ENCODE measurements around the gene TMEM191C.
"Not testable (repeated sequence)": the region's sequence is repeated elsewhere in the genome, so short reads cannot be mapped to it uniquely, and the experiment has no call there.

The TMEM191C gene

DNA sequence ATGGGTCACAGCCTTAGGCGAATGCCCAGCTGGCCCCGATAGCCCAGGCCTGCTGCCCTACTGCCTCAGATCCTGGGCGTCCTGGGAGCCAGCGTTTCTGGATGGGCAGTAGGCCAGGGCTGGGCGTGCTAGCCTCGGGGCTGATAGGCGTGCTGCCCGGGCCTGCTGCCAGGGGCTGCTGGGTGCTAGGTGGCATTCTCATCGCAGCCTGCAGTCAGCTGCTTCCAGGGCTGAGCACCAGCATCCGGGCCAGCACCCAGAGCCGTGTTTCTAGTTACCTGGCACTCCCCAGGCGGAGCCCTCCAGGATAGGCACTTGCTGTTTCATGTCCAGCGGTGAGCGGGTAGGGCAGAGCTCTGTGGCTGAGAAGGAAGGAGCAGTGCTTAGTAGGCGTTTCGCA lies 26.5 kb upstream of the TMEM191C start:
- peaks cover 10% of the 10 kb centered on the region for H3K4me1 ChIP-seq (ENCODE audit: control insufficient read depth, insufficient read depth, low read length)
- H3K4me3 ChIP-seq (ENCODE audit: insufficient read depth, low read depth, low read length); H3K9me3 ChIP-seq (ENCODE audit: control insufficient read depth, low read length); H3K27me3 ChIP-seq (ENCODE audit: control insufficient read depth, insufficient read depth, low read length, poor library complexity, severe bottlenecking); H3K36me3 ChIP-seq (ENCODE audit: control insufficient read depth, insufficient read depth, low read length); H3K27ac ChIP-seq (ENCODE audit: insufficient read depth, low read depth, low read length, poor library complexity, severe bottlenecking): not testable (repeated sequence)
- no CpG with 5 or more reads among the region's 16 CpGs for WGBS, 2 experiments

DNA sequence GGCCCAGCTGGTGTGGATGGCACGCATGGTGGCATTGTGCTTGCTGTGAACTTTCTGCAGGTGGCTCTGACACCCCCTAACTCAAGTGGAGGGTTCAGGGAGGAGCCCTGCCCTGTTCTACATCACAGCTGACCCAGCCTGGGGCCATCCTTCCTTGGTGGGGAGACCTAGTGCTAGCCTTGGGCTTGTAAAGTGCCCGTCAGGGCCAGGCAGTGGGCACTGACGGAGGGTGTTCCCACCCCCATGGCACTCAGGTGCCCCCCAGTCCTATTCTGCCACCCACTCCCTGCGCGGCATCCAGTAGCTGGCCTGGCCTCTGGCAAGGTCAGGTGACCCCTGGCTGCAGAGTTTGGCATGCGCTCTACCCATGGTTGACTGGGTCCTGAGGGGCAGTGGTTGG lies 26.0 kb upstream of the TMEM191C start:
- not testable (repeated sequence) for H3K27ac ChIP-seq (ENCODE audit: insufficient read depth, low read depth, low read length, poor library complexity, severe bottlenecking); H3K4me3 ChIP-seq (ENCODE audit: insufficient read depth, low read depth, low read length); H3K36me3 ChIP-seq (ENCODE audit: control insufficient read depth, insufficient read depth, low read length); H3K9me3 ChIP-seq (ENCODE audit: control insufficient read depth, low read length); H3K27me3 ChIP-seq (ENCODE audit: control insufficient read depth, insufficient read depth, low read length, poor library complexity, severe bottlenecking)
- WGBS, 2 experiments = 83 to 100% methylated on average over 1 to 2 of the region's 6 CpGs
- H3K4me1 ChIP-seq (ENCODE audit: control insufficient read depth, insufficient read depth, low read length) = peaks cover 10% of the 10 kb centered on the region

DNA sequence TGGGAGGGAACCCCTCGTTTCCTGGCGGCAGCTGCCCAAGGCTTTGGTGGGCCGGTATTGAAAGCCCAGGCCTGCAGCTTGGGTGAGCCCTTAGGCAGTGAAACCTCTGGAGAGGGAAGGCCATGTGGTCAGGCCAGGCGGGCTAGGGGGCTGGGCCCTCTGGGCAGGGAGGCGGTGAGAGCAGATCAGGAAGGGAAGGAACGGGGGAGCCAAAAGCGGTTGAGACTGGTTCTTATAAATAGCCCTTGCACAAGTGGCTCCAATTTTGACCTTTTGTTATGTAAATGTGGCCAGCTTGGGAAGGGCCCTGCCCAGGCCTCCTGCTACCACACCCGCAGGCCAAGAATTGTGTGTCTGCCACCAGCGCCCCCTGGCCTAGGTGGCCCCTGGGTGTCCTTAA lies 25.1 kb upstream of the TMEM191C start:
- H3K27ac ChIP-seq (ENCODE audit: insufficient read depth, low read depth, low read length, poor library complexity, severe bottlenecking); H3K9me3 ChIP-seq (ENCODE audit: control insufficient read depth, low read length); H3K4me3 ChIP-seq (ENCODE audit: insufficient read depth, low read depth, low read length); H3K27me3 ChIP-seq (ENCODE audit: control insufficient read depth, insufficient read depth, low read length, poor library complexity, severe bottlenecking): not testable (repeated sequence)
- H3K36me3 ChIP-seq (ENCODE audit: control insufficient read depth, insufficient read depth, low read length) = peaks cover 12% of the 10 kb centered on the region
- no CpG with 5 or more reads among the region's 9 CpGs for WGBS, 2 experiments
- peaks cover 10% of the 10 kb centered on the region for H3K4me1 ChIP-seq (ENCODE audit: control insufficient read depth, insufficient read depth, low read length)

DNA sequence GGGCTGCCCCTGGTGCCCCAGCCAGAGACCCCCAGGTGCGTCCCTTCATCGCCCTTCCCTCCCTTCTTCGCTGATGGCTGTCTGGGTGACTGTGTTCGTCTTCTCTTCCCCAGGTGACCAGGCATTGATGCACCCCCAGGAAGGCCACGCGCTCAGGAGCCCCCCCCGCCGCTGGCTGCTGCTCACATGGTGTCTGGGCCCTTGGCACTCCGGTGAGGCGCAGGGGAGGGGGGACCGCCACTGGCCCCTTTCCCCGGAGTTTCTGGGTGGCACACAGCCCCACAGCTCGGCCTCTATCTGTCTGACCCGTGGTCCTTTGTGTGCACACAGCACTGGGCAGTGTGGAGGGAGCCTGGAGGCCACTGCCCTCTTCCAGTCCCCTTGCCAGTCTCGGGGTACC lies 24.5 kb upstream of the TMEM191C start:
- not testable (repeated sequence) for H3K27ac ChIP-seq (ENCODE audit: insufficient read depth, low read depth, low read length, poor library complexity, severe bottlenecking); H3K9me3 ChIP-seq (ENCODE audit: control insufficient read depth, low read length); H3K4me3 ChIP-seq (ENCODE audit: insufficient read depth, low read depth, low read length); H3K27me3 ChIP-seq (ENCODE audit: control insufficient read depth, insufficient read depth, low read length, poor library complexity, severe bottlenecking)
- H3K4me1 ChIP-seq (ENCODE audit: control insufficient read depth, insufficient read depth, low read length) = peaks cover 10% of the 10 kb centered on the region
- WGBS, 2 experiments = 92 to 100% methylated on average over 1 of the region's 15 CpGs
- H3K36me3 ChIP-seq (ENCODE audit: control insufficient read depth, insufficient read depth, low read length) = peaks cover 12% of the 10 kb centered on the region

DNA sequence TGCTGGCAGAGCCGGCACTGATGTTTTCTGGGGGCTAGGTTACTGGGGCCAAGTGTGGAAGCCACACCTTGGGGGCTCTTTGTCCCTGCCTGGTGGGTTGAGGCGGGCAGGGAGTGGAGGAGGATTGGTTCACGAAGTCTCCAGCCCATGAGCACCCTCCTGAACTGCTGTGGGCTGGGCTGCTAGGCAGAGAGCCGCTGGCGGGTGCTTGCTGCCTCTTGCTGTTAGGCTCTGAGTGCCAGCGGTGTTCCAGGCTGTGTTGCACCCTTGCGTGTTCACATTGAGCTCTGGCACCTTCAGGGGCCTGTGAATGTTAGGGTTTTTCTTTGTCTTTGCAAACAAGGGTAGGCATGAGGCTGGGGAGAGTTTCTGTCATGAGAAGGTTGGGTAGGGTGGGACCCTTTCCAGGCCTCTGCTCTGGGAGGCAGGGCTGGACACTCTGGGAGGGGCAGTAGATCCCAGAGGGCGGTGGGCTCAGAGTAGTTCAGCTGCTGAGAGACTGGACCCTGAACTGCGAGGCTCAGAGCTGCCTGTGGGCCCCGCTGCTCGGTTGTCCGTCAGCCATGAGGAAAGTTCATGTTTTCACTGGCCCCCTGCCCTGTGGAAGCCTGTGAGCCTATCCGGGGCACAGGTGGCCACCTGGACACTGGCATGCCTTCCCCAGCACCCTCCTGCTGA lies 24.0 kb upstream of the TMEM191C start:
- WGBS, 2 experiments = 83 to 85% methylated on average over 13 of the region's 13 CpGs
- H3K4me1 ChIP-seq (ENCODE audit: control insufficient read depth, insufficient read depth, low read length) = peaks cover 10% of the 10 kb centered on the region
- no peaks in the 10 kb centered on the region for H3K9me3 ChIP-seq (ENCODE audit: control insufficient read depth, low read length)
- no peaks in the 10 kb centered on the region for H3K27me3 ChIP-seq (ENCODE audit: control insufficient read depth, insufficient read depth, low read length, poor library complexity, severe bottlenecking)
- H3K36me3 ChIP-seq (ENCODE audit: control insufficient read depth, insufficient read depth, low read length) = peaks cover 12% of the 10 kb centered on the region
- H3K4me3 ChIP-seq (ENCODE audit: insufficient read depth, low read depth, low read length) = no peak overlapping the region
- peak overlapping the region; percentile 44 for H3K27ac ChIP-seq (ENCODE audit: insufficient read depth, low read depth, low read length, poor library complexity, severe bottlenecking)

DNA sequence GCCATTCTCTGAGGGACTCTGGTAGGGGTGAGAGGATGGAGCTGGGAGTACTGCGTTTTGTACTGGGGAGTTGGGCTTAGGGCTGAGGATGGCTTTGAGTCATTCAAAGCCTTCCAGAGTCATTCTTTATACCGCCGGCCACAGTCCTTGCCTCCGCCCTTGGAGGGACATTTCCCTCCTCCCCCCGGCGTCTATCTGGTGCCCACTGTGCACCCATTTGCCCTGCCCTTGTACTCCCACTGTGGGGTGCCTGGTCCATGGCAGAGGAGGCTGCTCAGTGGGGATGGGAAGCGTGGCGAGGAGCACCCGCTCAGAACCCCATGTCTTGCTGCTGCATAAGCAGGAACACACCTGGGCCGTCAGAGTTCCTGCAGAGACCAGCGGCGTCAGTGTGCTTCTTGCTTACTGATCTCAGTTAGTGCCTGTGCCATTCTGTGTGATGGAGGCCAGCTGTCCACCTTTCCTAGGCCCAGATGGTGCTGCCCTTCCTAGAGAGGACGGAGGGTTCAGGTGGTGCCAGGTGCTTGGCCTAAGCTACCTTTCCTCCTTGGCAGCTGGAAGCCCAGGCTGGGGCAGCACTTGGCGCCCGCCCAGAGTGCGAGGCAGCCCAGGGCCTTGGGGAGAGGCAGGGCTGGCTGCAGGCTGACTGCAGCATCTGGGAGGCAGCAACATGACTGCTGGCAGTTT lies 23.3 kb upstream of the TMEM191C start:
- Histone ChIP-seq H3K9me3 (ENCODE audit: control insufficient read depth, low read length) (no peaks in the 10 kb centered on the region), H3K27ac (ENCODE audit: insufficient read depth, low read depth, low read length, poor library complexity, severe bottlenecking) (peak overlapping the region; percentile 2), H3K4me1 (ENCODE audit: control insufficient read depth, insufficient read depth, low read length) (peaks cover 10% of the 10 kb centered on the region), H3K4me3 (ENCODE audit: insufficient read depth, low read depth, low read length) (no peak overlapping the region), H3K27me3 (ENCODE audit: control insufficient read depth, insufficient read depth, low read length, poor library complexity, severe bottlenecking) (no peaks in the 10 kb centered on the region), H3K36me3 (ENCODE audit: control insufficient read depth, insufficient read depth, low read length) (peaks cover 12% of the 10 kb centered on the region)
- WGBS, 2 experiments = 86 to 88% methylated on average over 16 of the region's 16 CpGs

DNA sequence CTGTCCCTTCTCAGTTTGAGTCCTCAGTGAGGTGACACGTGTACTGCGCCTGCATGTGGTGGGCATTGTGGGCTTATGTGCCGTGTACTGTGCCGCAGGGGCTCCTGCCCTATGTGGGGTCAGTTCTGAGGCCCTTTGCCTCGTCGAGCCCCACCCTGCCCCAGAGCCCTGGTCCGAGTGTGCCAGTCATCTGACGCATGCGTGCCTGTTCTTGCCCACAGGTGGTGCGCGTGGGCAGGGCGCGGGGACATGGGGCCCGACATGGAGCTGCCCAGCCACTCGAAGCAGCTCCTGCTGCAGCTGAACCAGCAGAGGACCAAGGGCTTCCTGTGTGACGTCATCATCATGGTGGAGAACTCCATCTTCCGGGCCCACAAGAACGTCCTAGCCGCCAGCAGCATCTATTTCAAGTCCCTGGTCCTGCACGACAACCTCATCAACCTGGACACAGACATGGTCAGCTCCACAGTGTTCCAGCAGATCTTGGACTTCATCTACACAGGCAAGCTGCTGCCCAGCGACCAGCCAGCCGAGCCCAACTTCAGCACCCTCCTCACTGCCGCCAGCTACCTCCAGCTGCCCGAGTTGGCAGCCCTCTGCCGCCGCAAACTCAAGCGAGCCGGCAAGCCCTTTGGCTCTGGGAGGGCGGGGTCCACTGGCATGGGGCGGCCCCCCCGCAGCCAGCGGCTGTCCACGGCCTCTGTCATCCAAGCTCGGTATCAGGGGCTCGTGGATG lies 22.3 kb upstream of the TMEM191C start:
- H3K4me1 ChIP-seq (ENCODE audit: control insufficient read depth, insufficient read depth, low read length) = peaks cover 10% of the 10 kb centered on the region
- H3K4me3 ChIP-seq (ENCODE audit: insufficient read depth, low read depth, low read length) = no peak overlapping the region
- WGBS, 2 experiments = 95% methylated on average over 35 of the region's 35 CpGs
- no peaks in the 10 kb centered on the region for H3K27me3 ChIP-seq (ENCODE audit: control insufficient read depth, insufficient read depth, low read length, poor library complexity, severe bottlenecking)
- no peaks in the 10 kb centered on the region for H3K9me3 ChIP-seq (ENCODE audit: control insufficient read depth, low read length)
- H3K36me3 ChIP-seq (ENCODE audit: control insufficient read depth, insufficient read depth, low read length) = peaks cover 12% of the 10 kb centered on the region
- H3K27ac ChIP-seq (ENCODE audit: insufficient read depth, low read depth, low read length, poor library complexity, severe bottlenecking) = no peak overlapping the region

DNA sequence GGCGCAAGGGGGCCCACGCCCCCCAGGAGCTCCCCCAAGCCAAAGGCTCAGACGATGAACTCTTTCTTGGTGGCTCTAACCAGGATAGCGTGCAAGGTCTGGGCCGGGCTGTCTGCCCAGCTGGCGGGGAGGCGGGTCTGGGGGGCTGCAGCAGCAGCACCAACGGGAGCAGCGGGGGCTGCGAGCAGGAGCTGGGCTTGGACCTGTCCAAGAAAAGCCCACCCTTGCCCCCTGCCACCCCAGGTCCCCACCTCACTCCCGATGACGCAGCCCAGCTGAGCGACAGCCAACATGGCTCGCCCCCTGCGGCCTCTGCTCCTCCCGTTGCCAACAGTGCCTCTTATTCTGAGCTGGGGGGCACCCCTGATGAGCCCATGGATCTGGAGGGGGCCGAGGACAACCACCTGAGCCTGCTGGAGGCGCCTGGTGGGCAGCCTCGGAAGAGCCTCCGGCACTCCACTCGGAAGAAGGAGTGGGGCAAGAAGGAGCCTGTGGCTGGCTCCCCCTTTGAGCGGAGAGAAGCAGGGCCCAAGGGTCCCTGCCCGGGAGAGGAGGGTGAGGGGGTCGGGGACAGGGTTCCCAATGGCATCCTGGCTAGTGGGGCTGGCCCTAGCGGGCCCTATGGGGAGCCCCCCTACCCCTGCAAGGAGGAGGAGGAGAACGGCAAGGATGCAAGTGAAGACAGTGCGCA lies 21.6 kb upstream of the TMEM191C start:
- H3K4me1 ChIP-seq (ENCODE audit: control insufficient read depth, insufficient read depth, low read length) = peaks cover 10% of the 10 kb centered on the region
- H3K27ac ChIP-seq (ENCODE audit: insufficient read depth, low read depth, low read length, poor library complexity, severe bottlenecking) = no peak overlapping the region
- no peaks in the 10 kb centered on the region for H3K9me3 ChIP-seq (ENCODE audit: control insufficient read depth, low read length)
- 95 to 96% methylated on average over 27 of the region's 27 CpGs for WGBS, 2 experiments
- H3K36me3 ChIP-seq (ENCODE audit: control insufficient read depth, insufficient read depth, low read length) = peaks cover 12% of the 10 kb centered on the region
- no peak overlapping the region for H3K4me3 ChIP-seq (ENCODE audit: insufficient read depth, low read depth, low read length)
- no peaks in the 10 kb centered on the region for H3K27me3 ChIP-seq (ENCODE audit: control insufficient read depth, insufficient read depth, low read length, poor library complexity, severe bottlenecking)

DNA sequence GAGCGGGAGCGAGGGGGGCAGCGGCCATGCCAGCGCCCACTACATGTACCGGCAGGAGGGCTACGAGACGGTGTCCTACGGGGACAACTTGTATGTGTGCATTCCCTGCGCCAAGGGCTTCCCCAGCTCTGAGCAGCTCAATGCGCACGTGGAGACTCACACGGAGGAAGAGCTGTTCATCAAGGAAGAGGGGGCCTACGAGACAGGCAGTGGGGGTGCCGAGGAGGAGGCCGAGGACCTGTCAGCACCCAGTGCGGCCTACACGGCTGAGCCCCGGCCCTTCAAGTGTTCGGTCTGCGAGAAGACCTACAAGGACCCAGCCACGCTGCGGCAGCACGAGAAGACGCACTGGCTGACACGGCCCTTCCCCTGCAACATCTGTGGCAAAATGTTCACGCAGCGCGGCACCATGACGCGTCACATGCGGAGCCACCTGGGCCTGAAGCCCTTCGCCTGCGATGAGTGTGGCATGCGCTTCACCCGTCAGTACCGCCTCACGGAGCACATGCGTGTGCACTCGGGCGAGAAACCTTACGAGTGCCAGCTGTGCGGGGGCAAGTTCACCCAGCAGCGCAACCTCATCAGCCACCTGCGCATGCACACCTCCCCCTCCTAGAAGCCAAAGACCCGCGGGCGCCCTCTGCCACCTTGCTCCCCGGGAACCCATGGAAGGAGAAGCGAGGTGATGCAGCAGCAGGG lies 20.9 kb upstream of the TMEM191C start:
- H3K27me3 ChIP-seq (ENCODE audit: control insufficient read depth, insufficient read depth, low read length, poor library complexity, severe bottlenecking) = no peaks in the 10 kb centered on the region
- no peak overlapping the region for H3K27ac ChIP-seq (ENCODE audit: insufficient read depth, low read depth, low read length, poor library complexity, severe bottlenecking)
- H3K4me1 ChIP-seq (ENCODE audit: control insufficient read depth, insufficient read depth, low read length) = peaks cover 10% of the 10 kb centered on the region
- WGBS, 2 experiments = 96% methylated on average over 49 of the region's 49 CpGs
- no peaks in the 10 kb centered on the region for H3K9me3 ChIP-seq (ENCODE audit: control insufficient read depth, low read length)
- no peak overlapping the region for H3K4me3 ChIP-seq (ENCODE audit: insufficient read depth, low read depth, low read length)
- H3K36me3 ChIP-seq (ENCODE audit: control insufficient read depth, insufficient read depth, low read length) = peaks cover 12% of the 10 kb centered on the region
